Measurements from ENCODE around the gene ADORA3.

Gene ADORA3

GRCh38 chr1:111507411-111508201 lies 4.2 kb upstream of the ADORA3 start:
- DNase-seq (ENCODE audit: low spot score): peak; percentile 29

- DNase-seq (ENCODE audit: low spot score): no peak
Observed at GRCh38 chr1:111506561-111506960, 3.1 kb upstream of the ADORA3 start.

- no peak for DNase-seq (ENCODE audit: low spot score)
Observed at GRCh38 chr1:111505641-111506119, 2.2 kb upstream of the ADORA3 start.

- no peak for DNase-seq (ENCODE audit: low spot score)
Observed at GRCh38 chr1:111504097-111504496, 664 bp upstream of the ADORA3 start.

- no peak for DNase-seq (ENCODE audit: low spot score)
Observed at GRCh38 chr1:111501645-111502044, 1.8 kb downstream of the ADORA3 start.

- DNase-seq (ENCODE audit: low spot score): no peak
Observed at GRCh38 chr1:111499026-111499785, 4.2 kb downstream of the ADORA3 start.

GRCh38 chr1:111497592-111497991 lies 5.8 kb downstream of the ADORA3 start:
- DNase-seq (ENCODE audit: low spot score): no peak

- DNase-seq (ENCODE audit: low spot score): no peak
Observed at GRCh38 chr1:111496398-111496797, 7.0 kb downstream of the ADORA3 start.

- no peak for DNase-seq (ENCODE audit: low spot score)
Observed at GRCh38 chr1:111491070-111491469, 12.4 kb downstream of the ADORA3 start.

- no peak for DNase-seq (ENCODE audit: low spot score)
Observed at GRCh38 chr1:111490220-111490619, 13.2 kb downstream of the ADORA3 start.

GRCh38 chr1:111489604-111490003 lies 13.8 kb downstream of the ADORA3 start:
- no peak for DNase-seq (ENCODE audit: low spot score)

- no peak for DNase-seq (ENCODE audit: low spot score)
Observed at GRCh38 chr1:111488669-111489068, 14.8 kb downstream of the ADORA3 start.

GRCh38 chr1:111487133-111487532 lies 16.3 kb downstream of the ADORA3 start:
- no peak for DNase-seq (ENCODE audit: low spot score)

- no peak for DNase-seq (ENCODE audit: low spot score)
Observed at GRCh38 chr1:111486431-111486830, 17.0 kb downstream of the ADORA3 start.

- no peak for DNase-seq (ENCODE audit: low spot score)
Observed at GRCh38 chr1:111484391-111485026, 18.9 kb downstream of the ADORA3 start.

- no peak for DNase-seq (ENCODE audit: low spot score)
Observed at GRCh38 chr1:111483876-111484275, 19.6 kb downstream of the ADORA3 start.

GRCh38 chr1:111483166-111483565 lies 20.3 kb downstream of the ADORA3 start:
- DNase-seq (ENCODE audit: low spot score): no peak

GRCh38 chr1:111481387-111482221 lies 21.8 kb downstream of the ADORA3 start:
- DNase-seq (ENCODE audit: low spot score): peak; percentile 62

GRCh38 chr1:111480674-111481073 lies 22.8 kb downstream of the ADORA3 start:
- no peak for DNase-seq (ENCODE audit: low spot score)

- no peak for DNase-seq (ENCODE audit: low spot score)
Observed at GRCh38 chr1:111476761-111477309, 26.6 kb downstream of the ADORA3 start.

GRCh38 chr1:111476214-111476613 lies 27.2 kb downstream of the ADORA3 start:
- no peak for DNase-seq (ENCODE audit: low spot score)

- DNase-seq (ENCODE audit: low spot score): no peak
Observed at GRCh38 chr1:111475701-111476100, 27.7 kb downstream of the ADORA3 start.
